Subcutaneous adipose tissue (tissue), 4 donors: ENCODE data around the gene TSSK2. TPM values are rescaled to one million over a fixed set of nuclear protein-coding genes. Genes with fewer than 3 reads are reported as not detected.

Experiments used
- total RNA-seq, 4 donors: library from RNA; depleted of rRNA; stranded (reverse); fragments of >200 nt; gene quantifications; one replicate each; pipeline ENCODE4 v1.1.0, GENCODE V29; 2016
- TF ChIP-seq, protein P1 (sequence below): fragments of 450-650 bp; IDR thresholded peaks from one replicate; pipeline ENCODE4 v1.5.1; 2016; ENCODE audit warnings: low read depth, mild to moderate bottlenecking, control low read depth, antibody characterized with exemption, moderate library complexity

The TSSK2 gene
- total RNA-seq, 4 donors from 2014 or later: not detected

- TF ChIP-seq, protein P1, sequence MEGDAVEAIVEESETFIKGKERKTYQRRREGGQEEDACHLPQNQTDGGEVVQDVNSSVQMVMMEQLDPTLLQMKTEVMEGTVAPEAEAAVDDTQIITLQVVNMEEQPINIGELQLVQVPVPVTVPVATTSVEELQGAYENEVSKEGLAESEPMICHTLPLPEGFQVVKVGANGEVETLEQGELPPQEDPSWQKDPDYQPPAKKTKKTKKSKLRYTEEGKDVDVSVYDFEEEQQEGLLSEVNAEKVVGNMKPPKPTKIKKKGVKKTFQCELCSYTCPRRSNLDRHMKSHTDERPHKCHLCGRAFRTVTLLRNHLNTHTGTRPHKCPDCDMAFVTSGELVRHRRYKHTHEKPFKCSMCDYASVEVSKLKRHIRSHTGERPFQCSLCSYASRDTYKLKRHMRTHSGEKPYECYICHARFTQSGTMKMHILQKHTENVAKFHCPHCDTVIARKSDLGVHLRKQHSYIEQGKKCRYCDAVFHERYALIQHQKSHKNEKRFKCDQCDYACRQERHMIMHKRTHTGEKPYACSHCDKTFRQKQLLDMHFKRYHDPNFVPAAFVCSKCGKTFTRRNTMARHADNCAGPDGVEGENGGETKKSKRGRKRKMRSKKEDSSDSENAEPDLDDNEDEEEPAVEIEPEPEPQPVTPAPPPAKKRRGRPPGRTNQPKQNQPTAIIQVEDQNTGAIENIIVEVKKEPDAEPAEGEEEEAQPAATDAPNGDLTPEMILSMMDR: no peak
Measured at GRCh38 chr22:19132693-19133400, 1.7 kb downstream of the TSSK2 start.

- TF ChIP-seq, protein P1: no peak
Measured at GRCh38 chr22:19133561-19133960, 2.5 kb downstream of the TSSK2 start.

DNA sequence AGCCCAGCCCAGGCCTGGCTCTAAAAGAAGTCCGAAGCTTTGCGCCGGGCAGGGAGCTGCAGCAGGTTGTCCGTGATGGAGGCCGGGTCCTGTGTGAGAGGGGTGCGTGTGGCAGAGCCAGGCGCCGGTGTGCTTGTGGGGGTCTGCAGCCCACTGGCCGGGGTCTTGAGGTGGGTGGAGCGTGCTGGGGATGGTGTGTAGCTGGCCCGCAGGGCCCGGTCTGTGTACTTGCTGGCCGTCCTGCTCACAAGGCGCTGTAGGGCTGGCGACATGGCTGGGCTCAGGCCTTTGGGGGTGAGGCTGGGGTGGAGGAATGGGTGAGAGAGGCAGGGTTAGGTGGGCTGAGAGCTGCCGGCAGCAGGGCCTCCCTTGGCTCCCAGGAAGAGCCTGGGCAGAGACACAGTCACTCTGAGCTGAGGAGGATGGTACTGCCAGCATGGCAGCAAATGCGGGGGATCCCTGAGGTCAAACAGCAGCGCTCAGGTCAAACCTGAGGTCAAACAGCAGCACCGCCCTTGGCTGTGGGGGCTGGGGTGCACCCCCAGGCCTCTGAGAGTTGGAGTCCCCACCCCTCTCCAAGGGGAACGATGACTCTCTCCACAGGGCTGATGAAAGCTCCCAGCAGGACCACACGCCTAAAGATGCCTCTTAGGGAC lies 3.2 kb downstream of the TSSK2 start:
- TF ChIP-seq, protein P1: no peak

GRCh38 chr22:19134874-19135273 lies 3.8 kb downstream of the TSSK2 start:
- TF ChIP-seq, protein P1: no peak

- TF ChIP-seq, protein P1: no peak
Measured at GRCh38 chr22:19136915-19137314, 5.8 kb downstream of the TSSK2 start.

DNA sequence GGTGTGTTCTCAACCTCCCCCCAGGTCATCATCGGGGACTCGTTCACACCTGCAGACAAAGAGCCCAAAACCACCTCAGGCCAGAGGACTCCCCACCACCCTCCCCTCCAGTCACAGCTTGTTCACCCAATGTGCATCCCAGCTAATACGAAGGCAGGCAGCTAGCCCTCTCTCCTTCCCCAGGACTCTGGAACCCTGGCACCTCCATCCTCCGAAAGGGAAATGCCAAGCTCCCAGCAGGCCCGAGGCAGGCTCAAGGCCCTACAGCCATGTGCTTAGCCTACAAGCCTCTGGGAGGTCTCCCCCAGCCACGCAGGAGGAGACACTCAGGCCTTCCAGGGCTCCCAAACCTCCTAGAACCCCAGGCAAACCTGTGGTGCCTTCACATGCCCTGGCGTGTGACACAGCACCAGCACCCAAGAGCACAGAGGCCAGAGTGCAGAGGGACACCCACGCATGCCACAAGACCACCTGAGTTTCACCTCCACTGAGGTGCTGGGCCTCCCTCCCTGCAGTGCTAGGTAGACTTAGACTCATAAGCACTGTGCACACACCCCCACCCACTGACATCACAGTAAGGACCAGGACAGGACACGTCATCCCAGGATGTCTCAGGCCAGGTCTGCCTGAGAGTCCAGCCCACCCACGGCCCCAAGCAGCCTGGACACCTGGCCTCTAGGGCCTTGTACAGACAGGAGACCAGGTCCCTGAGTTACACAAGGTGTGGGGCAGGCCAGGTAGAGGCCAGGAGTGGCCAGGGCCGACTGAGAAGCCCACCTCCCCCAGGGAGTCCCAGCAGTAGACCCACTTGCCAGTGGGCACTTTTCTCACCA lies 6.5 kb downstream of the TSSK2 start:
- TF ChIP-seq, protein P1: no peak
